Vagina (tissue), 2 donors: ENCODE data around the gene FCHSD2.

Experiments
- POLR2A ChIP-seq, 2 donors: fragments of 450-650 bp; IDR thresholded peaks; one replicate each; pipeline ENCODE4 v1.6.1; 2017; ENCODE audit warnings: antibody characterized with exemption in 2 of 2, mild to moderate bottlenecking in 2 of 2, moderate library complexity in 2 of 2
- POLR2AphosphoS5 ChIP-seq, 2 donors: sonication (generic); formaldehyde crosslinking; IDR thresholded peaks; one replicate each; pipeline ENCODE4 v1.9.0; 2017; ENCODE audit warnings: antibody characterized with exemption in 2 of 2, mild to moderate bottlenecking in 2 of 2, low read depth in 1 of 2; ENCODE audit not compliant: insufficient read depth in 1 of 2
- TF ChIP-seq, protein P1 (sequence below), 3 experiments: fragments of 450-650 bp in 2 of 3; fragments of 200-600 bp in 1 of 3; sonication (generic) in 1 of 3; IDR thresholded peaks; one replicate each; pipeline ENCODE4 v1.5.1; 2017 to 2019; ENCODE audit warnings: antibody characterized with exemption in 3 of 3, mild to moderate bottlenecking in 2 of 3, moderate library complexity in 2 of 3

DNA sequence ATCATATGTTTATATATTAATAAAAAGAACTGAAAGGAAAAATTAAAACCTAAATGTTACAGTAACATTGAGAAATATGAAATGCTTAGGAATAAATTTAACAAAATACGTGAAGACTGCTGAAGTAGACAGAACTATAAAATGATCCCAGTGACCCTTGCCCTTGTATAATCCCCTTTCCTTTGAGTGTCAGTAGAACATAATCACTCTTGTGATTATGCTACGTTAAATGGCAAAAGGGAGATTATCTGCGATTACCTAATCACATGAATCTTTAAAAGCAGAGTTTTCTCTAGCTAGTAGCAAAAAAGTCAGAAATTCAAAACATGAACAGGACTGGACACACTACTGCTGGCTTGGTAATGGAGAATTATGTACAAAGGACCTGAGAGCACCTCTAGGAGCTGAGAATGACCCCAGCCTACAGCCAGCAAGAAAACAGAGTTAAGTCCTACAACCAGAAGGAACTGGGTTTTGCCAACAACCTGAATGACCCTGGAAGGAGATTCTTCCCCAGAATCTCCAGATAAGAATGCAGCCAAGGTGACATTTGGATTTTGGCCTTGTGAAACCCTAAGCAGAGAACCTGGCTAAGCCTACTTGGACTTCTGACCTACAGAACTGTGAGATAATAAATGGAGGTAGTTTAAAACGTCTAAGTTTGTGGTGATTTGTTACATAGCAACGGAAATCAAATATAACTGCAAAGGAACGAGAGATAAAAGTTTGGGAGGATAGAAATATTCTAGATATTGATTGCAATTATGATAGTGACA, 170.7 kb downstream of the FCHSD2 start:
- TF ChIP-seq, protein P1, sequence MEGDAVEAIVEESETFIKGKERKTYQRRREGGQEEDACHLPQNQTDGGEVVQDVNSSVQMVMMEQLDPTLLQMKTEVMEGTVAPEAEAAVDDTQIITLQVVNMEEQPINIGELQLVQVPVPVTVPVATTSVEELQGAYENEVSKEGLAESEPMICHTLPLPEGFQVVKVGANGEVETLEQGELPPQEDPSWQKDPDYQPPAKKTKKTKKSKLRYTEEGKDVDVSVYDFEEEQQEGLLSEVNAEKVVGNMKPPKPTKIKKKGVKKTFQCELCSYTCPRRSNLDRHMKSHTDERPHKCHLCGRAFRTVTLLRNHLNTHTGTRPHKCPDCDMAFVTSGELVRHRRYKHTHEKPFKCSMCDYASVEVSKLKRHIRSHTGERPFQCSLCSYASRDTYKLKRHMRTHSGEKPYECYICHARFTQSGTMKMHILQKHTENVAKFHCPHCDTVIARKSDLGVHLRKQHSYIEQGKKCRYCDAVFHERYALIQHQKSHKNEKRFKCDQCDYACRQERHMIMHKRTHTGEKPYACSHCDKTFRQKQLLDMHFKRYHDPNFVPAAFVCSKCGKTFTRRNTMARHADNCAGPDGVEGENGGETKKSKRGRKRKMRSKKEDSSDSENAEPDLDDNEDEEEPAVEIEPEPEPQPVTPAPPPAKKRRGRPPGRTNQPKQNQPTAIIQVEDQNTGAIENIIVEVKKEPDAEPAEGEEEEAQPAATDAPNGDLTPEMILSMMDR (IDR thresholded peaks at IDR 0.05) = no peak
- TF ChIP-seq POLR2A (IDR thresholded peaks at IDR 0.05) (no peak), POLR2AphosphoS5 (IDR thresholded peaks at IDR 0.05; ENCODE audit: insufficient read depth in 1 of 2, low read depth in 1 of 2) (no peak)
